Stimulated activated CD4-positive, alpha-beta T cell treated with anti-CD3 and anti-CD28 coated beads, Interleukin-1b, Interleukin-23, amount 100 ng/mL, for 48 hours (primary cell): ENCODE measurements around the gene KCNMA1.
"Not testable (repeated sequence)": the region's sequence is repeated elsewhere in the genome, so short reads cannot be mapped to it uniquely, and the experiment has no call there.

ENCODE experiments used
- DNase-seq: peaks from one replicate; pipeline ENCODE4 v3.0.0-alpha.2; 2020

The KCNMA1 gene

GRCh38 chr10:77661674-77662073 lies 24.1 kb upstream of the KCNMA1 start:
- no peak for DNase-seq

- DNase-seq, result no peak
These were observed 23.5 kb upstream of the KCNMA1 start for GRCh38 chr10:77661100-77661499.

- not testable (repeated sequence) for DNase-seq
These were observed 21.6 kb upstream of the KCNMA1 start for GRCh38 chr10:77659046-77659670.

- DNase-seq, result no peak
These were observed 15.6 kb upstream of the KCNMA1 start for GRCh38 chr10:77653210-77653609.

- DNase-seq, result no peak
These were observed 12.0 kb upstream of the KCNMA1 start for GRCh38 chr10:77649333-77650331.

- DNase-seq, result no peak
These were observed 10.9 kb upstream of the KCNMA1 start for GRCh38 chr10:77648472-77648871.

- no peak for DNase-seq
These were observed 10.1 kb upstream of the KCNMA1 start for GRCh38 chr10:77647543-77648293.

- DNase-seq, result no peak
These were observed 7.1 kb upstream of the KCNMA1 start for GRCh38 chr10:77644557-77645243.

GRCh38 chr10:77643795-77644468 lies 6.3 kb upstream of the KCNMA1 start:
- DNase-seq, result no peak

- DNase-seq, result peak; percentile 27
These were observed 4.3 kb upstream of the KCNMA1 start for GRCh38 chr10:77641788-77642397.

- no peak for DNase-seq
These were observed 3.7 kb upstream of the KCNMA1 start for GRCh38 chr10:77641344-77641743.

- no peak for DNase-seq
These were observed 2.6 kb upstream of the KCNMA1 start for GRCh38 chr10:77640167-77640566.

- DNase-seq, result no peak
These were observed 2.1 kb upstream of the KCNMA1 start for GRCh38 chr10:77639756-77640155.

GRCh38 chr10:77638321-77639101 lies 903 bp upstream of the KCNMA1 start:
- DNase-seq, result no peak

- no peak for DNase-seq
These were observed 559 bp downstream of the KCNMA1 start for GRCh38 chr10:77636967-77637531.

GRCh38 chr10:77636282-77636966 lies 1.2 kb downstream of the KCNMA1 start:
- no peak for DNase-seq

- no peak for DNase-seq
These were observed 2.0 kb downstream of the KCNMA1 start for GRCh38 chr10:77635402-77636227.

- no peak for DNase-seq
These were observed 2.7 kb downstream of the KCNMA1 start for GRCh38 chr10:77634939-77635338.

GRCh38 chr10:77633376-77633775 lies 4.2 kb downstream of the KCNMA1 start:
- DNase-seq, result no peak
